Osteoblast (primary cell): Measurements from ENCODE around the gene IL1RAPL1. TPM values are rescaled to one million over a fixed set of nuclear protein-coding genes. Genes with fewer than 3 reads are reported as not detected.

Experiments
- DNase-seq: peaks from one replicate; pipeline ENCODE4 v3.0.0; 2011; ENCODE audit warnings: low spot score, mixed read lengths; ENCODE audit not compliant: insufficient read length; ENCODE audit errors: missing footprints
- H2AFZ ChIP-seq: 2 replicates; pipeline ENCODE4 v1.6.0; 2011; ENCODE audit warnings: mild to moderate bottlenecking, low read length
- H3K27ac ChIP-seq: 2 replicates; pipeline ENCODE4 v1.5.1; 2011; ENCODE audit warnings: mild to moderate bottlenecking, low read depth, low read length, moderate library complexity
- H3K27me3 ChIP-seq: 2 replicates; pipeline ENCODE4 v1.6.0; 2012; ENCODE audit warnings: mild to moderate bottlenecking, control low read depth, inconsistent platforms, low read length, moderate library complexity; ENCODE audit not compliant: insufficient read depth
- H3K36me3 ChIP-seq: 2 replicates; pipeline ENCODE4 v1.5.1; 2011; ENCODE audit warnings: mild to moderate bottlenecking, low read length, control low read depth, moderate library complexity; ENCODE audit not compliant: insufficient read depth
- H3K4me1 ChIP-seq: 2 replicates; pipeline ENCODE4 v1.5.1; 2011; ENCODE audit warnings: mild to moderate bottlenecking, low read length, control low read depth, moderate library complexity; ENCODE audit not compliant: insufficient read depth
- H3K4me2 ChIP-seq: 2 replicates; pipeline ENCODE4 v1.6.0; 2011; ENCODE audit warnings: mild to moderate bottlenecking, low read length; ENCODE audit not compliant: insufficient read depth
- H3K4me3 ChIP-seq: fragments of 200-600 bp; sonication (generic); 3 replicates; pipeline ENCODE4 v1.5.1; 2012; ENCODE audit warnings: mild to moderate bottlenecking, low read length, inconsistent platforms; ENCODE audit not compliant: insufficient read depth
- H3K79me2 ChIP-seq: 2 replicates; pipeline ENCODE4 v1.6.0; 2012; ENCODE audit warnings: mild to moderate bottlenecking, low read length, control low read depth, inconsistent platforms; ENCODE audit not compliant: insufficient read depth
- H3K9me3 ChIP-seq: 2 replicates; pipeline ENCODE4 v1.5.1; 2011; ENCODE audit warnings: low read depth, low read length, control low read depth
- H4K20me1 ChIP-seq: 2 replicates; pipeline ENCODE4 v1.6.0; 2012; ENCODE audit warnings: mild to moderate bottlenecking, low read length, control low read depth; ENCODE audit not compliant: insufficient read depth
- total RNA-seq: library from RNA; depleted of rRNA; stranded (reverse); fragments of >200 nt; gene quantifications from 2 replicates; pipeline ENCODE4 v1.2.3, GENCODE V29; 2012
- TF ChIP-seq, protein P1 (sequence below): IDR thresholded peaks from 2 replicates; pipeline ENCODE4 v1.5.1; 2011; ENCODE audit warnings: mild to moderate bottlenecking, low read depth, low read length, moderate library complexity; ENCODE audit errors: extremely low read depth

The IL1RAPL1 gene
- total RNA-seq, 1 donor, result under 0.01 TPM

GRCh38 chrX:29890004-29890403 lies 1302.8 kb downstream of the IL1RAPL1 start:
- Histone ChIP-seq H3K4me1 (no peaks in the 10 kb centered on the region), H3K27me3 (no peaks in the 10 kb centered on the region), H4K20me1 (no peaks in the 10 kb centered on the region), H3K4me2 (no peak overlapping the region), H3K79me2 (no peaks in the 10 kb centered on the region), H3K9me3 (no peaks in the 10 kb centered on the region), H3K27ac (no peak overlapping the region), H3K36me3 (no peaks in the 10 kb centered on the region), H2AFZ (no peak overlapping the region), H3K4me3 (no peak overlapping the region)
- no peak for DNase-seq
- TF ChIP-seq, protein P1, sequence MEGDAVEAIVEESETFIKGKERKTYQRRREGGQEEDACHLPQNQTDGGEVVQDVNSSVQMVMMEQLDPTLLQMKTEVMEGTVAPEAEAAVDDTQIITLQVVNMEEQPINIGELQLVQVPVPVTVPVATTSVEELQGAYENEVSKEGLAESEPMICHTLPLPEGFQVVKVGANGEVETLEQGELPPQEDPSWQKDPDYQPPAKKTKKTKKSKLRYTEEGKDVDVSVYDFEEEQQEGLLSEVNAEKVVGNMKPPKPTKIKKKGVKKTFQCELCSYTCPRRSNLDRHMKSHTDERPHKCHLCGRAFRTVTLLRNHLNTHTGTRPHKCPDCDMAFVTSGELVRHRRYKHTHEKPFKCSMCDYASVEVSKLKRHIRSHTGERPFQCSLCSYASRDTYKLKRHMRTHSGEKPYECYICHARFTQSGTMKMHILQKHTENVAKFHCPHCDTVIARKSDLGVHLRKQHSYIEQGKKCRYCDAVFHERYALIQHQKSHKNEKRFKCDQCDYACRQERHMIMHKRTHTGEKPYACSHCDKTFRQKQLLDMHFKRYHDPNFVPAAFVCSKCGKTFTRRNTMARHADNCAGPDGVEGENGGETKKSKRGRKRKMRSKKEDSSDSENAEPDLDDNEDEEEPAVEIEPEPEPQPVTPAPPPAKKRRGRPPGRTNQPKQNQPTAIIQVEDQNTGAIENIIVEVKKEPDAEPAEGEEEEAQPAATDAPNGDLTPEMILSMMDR, result no peak

- H4K20me1 ChIP-seq, result no peaks in the 10 kb centered on the region
- DNase-seq, result no peak
- H3K4me3 ChIP-seq, result no peak overlapping the region
- no peaks in the 10 kb centered on the region for H3K4me1 ChIP-seq
- no peaks in the 10 kb centered on the region for H3K9me3 ChIP-seq
- no peak overlapping the region for H3K27ac ChIP-seq
- H3K27me3 ChIP-seq, result no peaks in the 10 kb centered on the region
- H3K4me2 ChIP-seq, result no peak overlapping the region
- no peaks in the 10 kb centered on the region for H3K79me2 ChIP-seq
- H3K36me3 ChIP-seq, result no peaks in the 10 kb centered on the region
- H2AFZ ChIP-seq, result no peak overlapping the region
- TF ChIP-seq, protein P1, result no peak
Observed at GRCh38 chrX:29890646-29891200, 1303.5 kb downstream of the IL1RAPL1 start.

GRCh38 chrX:29902004-29902403 lies 1314.8 kb downstream of the IL1RAPL1 start:
- Histone ChIP-seq H3K79me2 (no peaks in the 10 kb centered on the region), H3K4me3 (no peak overlapping the region), H3K9me3 (peaks cover 2% of the 10 kb centered on the region), H3K36me3 (no peaks in the 10 kb centered on the region), H3K27ac (no peak overlapping the region), H2AFZ (no peak overlapping the region), H3K27me3 (no peaks in the 10 kb centered on the region), H4K20me1 (no peaks in the 10 kb centered on the region), H3K4me1 (no peaks in the 10 kb centered on the region), H3K4me2 (no peak overlapping the region)
- no peak for DNase-seq
- TF ChIP-seq, protein P1, result no peak

DNA sequence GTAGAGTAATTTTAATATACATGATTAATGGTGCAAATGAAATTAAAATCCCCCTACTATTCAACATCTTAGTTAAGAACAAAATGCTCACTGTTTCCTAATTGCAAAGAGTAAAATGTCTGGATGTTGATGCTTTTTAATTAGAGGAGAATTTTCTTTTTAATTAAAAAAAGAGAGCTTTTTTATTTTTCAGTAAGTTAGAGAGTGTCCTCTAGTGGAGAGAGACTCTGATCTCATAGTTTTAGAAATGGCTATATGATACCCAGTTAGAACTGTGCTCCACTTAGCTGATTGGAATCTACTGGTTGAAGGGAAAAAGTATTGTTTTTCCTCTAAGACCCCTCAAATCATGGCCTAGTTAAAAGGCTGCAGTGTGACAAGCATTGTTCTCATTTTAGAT lies 1316.1 kb downstream of the IL1RAPL1 start:
- TF ChIP-seq, protein P1, result peak; percentile 31
- H3K4me3 ChIP-seq, result no peak overlapping the region
- H3K4me1 ChIP-seq, result no peaks in the 10 kb centered on the region
- H2AFZ ChIP-seq, result no peak overlapping the region
- H3K36me3 ChIP-seq, result no peaks in the 10 kb centered on the region
- no peaks in the 10 kb centered on the region for H3K27me3 ChIP-seq
- H4K20me1 ChIP-seq, result no peaks in the 10 kb centered on the region
- DNase-seq, result no peak
- no peaks in the 10 kb centered on the region for H3K79me2 ChIP-seq
- no peak overlapping the region for H3K27ac ChIP-seq
- H3K4me2 ChIP-seq, result no peak overlapping the region
- peaks cover 2% of the 10 kb centered on the region for H3K9me3 ChIP-seq
